ENCODE measurements around the gene UBL5.
"Not testable (repeated sequence)": the region's sequence is repeated elsewhere in the genome, so short reads cannot be mapped to it uniquely, and the experiment has no call there.

UBL5 gene

GRCh38 chr19:9811139-9811538 is 16.6 kb upstream of the UBL5 start:
- DNase-seq (ENCODE audit: low read depth): no peak

- no peak for DNase-seq (ENCODE audit: low read depth)
Observed at GRCh38 chr19:9818175-9818733, 9.5 kb upstream of the UBL5 start.

DNA sequence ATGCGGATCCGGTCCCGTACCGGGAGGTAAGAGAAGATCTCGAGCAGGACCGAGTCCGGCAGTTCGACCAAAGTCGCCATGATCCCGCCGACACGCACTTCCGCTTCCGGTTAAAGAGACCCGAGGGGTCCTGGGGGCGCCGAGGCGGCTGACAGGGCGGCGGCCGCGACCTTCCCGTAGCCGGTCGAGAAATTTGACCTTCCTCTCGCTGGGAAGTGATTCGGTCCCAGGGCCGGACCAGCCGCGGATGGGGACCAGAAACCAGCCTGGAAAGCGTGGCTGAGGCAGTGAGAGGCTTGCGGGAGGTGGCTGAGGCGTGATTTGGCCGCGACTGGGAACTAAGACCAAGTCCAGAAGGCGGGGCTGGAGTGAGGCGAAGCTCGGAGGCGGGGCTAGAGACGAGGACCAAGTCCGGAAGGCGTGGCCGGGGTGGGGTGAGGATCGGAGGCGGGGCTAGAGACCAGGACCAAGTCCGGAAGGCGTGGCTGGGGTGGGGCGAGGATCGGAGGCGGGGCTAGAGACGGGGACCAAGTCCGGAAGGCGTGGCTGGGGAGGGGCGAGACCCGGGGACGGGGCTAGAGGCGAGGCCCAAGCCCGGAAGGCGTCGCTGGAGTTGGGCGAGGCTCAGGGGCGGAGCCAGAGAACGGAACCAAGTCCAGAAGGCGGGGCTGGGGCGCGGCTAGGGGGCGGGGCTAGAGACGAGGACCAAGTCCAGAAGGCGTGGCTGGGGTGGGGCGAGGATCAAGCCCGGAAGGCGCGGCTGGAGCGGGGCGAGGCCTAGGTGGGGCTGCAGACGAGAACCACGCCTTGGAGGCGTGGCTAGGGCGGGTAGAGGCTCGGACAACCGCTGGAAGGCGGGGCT is 8.8 kb upstream of the UBL5 start, which contains the start of gene FBXL12:
FBXL12 (minus strand) TSS at position 346 of the 862 bp plus-strand sequence; CDS start at position 80, 266 bp downstream.
- DNase-seq (ENCODE audit: low read depth): peak; percentile 100

DNA sequence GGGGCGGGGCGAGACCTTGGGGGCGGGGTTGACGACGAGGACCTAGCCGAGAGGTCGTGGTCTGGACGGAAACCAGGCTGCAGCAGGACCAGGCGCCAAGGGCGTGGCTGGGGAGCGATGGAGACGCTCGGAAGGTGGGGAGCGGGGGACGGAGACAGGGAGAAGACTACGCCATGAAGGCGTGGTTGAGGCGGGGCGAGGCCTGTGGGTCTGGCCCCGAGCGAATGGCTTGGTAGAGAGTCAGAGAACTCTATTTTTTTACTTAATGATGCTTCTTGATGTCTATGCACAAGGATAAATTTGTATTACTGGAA is 8.2 kb upstream of the UBL5 start:
- DNase-seq (ENCODE audit: low read depth): no peak

DNA sequence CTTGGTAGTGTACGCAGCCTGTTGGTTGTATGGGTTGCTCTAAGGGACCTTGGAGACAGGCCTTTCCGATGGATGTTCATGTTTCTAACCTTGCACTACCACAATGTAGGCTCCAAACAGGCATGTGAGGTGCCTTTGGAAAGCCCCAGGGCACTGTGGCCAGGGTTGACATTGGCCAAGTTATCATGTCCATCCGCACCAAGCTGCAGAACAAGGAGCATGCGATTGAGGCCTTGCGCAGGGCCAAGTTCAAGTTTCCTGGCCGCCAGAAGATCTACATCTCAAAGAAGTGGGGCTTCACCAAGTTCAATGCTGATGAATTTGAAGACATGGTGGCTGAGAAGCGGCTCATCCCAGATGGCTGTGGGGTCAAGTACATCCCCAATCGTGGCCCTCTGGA is 7.7 kb upstream of the UBL5 start:
- not testable (repeated sequence) for DNase-seq (ENCODE audit: low read depth)

- no peak for DNase-seq (ENCODE audit: low read depth)
Observed at GRCh38 chr19:9823816-9824215, 3.9 kb upstream of the UBL5 start.

DNA sequence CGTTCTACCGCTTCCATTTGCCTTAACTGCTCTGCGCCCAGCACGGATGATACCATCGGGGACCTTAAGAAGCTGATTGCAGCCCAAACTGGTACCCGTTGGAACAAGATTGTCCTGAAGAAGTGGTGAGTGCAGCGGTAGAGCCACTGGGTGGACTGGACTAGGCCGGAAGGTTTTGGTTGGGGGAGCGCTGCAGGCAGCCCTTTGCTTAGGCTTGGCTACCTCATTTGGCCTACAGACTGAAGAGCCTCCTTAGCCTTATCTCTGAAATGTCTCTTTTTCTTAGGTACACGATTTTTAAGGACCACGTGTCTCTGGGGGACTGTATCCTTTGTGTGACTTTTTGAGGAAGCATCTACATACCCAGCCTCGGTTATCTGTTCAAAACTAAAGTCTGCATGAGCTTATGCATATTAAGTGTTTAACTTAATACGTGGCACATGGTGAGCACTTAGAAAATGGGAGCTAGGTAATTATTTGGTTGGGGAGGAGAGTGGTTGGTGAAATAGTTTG is 889 bp downstream of the UBL5 start:
- DNase-seq (ENCODE audit: low read depth): no peak

GRCh38 chr19:9834307-9834725 is 6.6 kb downstream of the UBL5 start:
- DNase-seq (ENCODE audit: low read depth): no peak

- DNase-seq (ENCODE audit: low read depth): peak; percentile 98
Observed at GRCh38 chr19:9834726-9835506, 7.2 kb downstream of the UBL5 start, which contains the start of gene PIN1. Gene PIN1 (plus strand): TSS chr19:9835318. CDS start chr19:9835345, 27 bp downstream.

DNA sequence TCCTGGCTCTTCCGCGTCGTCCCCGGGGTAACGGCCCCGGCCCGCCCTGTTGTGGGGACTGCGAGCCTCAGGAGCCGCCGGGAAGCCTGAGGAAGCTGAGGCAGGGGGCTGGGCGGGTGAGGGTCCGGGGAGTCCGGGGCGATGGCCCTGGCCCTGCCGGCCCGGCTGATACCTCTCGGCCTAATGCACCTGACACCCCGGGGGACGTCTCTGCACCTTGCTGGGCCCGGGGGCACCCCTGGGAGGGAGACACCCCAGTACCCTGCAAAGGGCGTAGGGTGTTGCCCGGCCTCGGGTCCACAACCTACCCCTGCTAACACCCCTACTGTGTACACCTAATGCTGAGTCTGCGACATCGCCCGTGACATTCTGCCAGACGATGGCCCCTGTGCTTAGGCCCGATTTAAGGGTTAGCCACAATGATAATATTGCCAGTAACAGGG is 7.8 kb downstream of the UBL5 start:
- DNase-seq (ENCODE audit: low read depth): no peak

DNA sequence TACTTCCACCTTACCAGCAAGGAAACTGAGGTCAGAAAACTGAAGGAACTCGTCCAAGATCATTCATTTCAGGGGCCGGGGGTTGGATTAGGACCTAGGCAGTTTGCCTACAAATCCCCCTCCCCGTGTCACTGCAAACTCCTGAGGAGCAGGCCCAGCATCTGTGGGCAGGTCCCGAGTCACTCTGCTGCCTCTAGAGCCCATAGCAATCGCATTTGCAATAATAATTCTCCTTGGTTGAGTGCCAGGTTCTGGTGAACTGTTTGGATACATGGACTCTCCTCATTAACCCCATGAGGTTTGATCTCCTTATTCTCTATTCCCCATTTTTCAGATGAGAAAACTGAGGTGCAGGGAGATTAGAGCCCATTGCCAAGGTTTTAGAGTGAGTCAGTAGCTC is 8.3 kb downstream of the UBL5 start:
- DNase-seq (ENCODE audit: low read depth): no peak

- DNase-seq (ENCODE audit: low read depth): no peak
Observed at GRCh38 chr19:9838324-9838723, 10.6 kb downstream of the UBL5 start.

DNA sequence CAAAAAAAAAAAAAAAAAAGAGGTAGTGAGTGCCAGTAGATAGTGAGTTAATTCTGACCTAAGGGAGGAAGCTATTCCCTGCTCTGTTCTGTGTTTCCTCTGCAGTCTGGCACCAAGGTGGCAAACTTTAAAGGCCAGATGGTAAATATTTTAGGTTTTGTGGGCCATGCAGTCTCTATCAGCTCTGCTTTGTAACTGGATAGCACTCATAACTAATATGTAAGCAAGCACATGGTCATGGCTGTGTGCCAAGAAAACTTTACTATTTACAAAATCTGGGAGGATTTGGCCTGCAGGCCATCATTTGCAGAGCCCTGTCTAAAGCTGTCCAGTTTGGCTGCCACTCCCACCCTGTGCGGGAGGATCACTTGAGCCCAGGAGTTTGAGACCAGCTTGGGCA is 11.7 kb downstream of the UBL5 start:
- no peak for DNase-seq (ENCODE audit: low read depth)

DNA sequence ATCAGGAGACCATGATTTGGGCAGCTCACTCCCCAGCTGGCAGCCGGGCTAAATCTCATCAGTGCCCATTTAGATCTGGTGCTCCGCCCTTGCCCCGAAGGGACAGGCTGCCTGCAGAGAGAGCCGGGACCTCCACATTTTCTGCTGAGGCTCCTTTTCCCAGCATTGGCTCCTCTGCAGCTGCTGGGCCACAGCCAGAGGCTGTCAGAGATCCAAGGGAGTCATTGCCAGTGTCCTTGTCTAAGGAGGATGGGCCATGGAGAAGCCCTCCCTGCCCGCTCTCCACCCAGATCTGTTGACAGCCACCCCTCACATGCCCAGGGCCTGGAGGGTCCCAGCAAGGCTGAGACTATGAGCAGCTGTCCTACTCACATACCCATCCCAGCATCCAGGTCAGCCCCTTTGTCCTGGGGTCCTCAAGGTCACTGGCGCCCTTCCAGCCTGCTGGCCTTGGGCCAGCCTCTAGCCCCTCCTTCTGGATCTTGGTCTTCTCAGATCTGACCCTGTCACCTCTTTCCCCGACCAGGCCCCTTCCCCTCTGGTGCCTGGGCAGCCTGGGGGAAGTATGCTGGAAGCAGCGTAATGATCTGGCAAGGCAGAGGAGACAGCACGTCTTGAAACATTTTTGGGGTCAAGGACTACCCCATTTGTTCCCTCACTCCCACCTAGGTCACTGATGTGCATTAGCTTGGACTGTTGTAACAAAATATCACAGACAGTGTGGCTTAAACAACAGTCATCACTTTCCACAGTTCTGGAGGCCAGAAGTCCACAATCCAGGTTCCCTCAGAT is 15.3 kb downstream of the UBL5 start:
- no peak for DNase-seq (ENCODE audit: low read depth)

GRCh38 chr19:9843626-9844273 is 16.0 kb downstream of the UBL5 start:
- DNase-seq (ENCODE audit: low read depth): not testable (repeated sequence)

DNA sequence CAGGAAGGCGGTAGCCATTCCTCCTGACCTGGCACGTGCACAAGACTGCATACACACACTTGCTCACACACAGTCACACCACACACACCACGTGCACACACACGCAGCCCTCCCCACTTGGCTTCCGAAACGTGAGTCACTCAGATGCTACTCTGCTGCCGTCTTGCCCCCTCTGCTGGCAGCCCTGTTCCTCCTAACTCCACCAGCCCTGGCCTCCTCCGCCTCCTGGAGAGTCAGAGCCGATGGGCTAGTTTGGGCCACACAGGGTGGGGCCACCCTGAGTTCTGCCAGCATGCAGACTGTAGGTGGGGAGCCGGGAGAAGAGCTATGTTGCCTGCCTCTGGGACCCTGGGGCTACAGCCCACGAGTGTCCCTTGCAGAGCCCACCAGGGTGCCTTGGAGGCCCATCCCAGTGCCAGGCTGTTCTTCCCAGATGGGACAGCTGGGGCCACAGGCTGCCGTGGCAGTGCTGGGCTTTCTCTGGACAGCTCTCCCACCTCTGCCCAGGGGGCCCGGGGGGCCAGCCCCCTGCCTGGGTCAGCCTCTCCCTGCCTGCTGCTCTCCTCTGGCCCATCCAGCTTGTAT is 19.5 kb downstream of the UBL5 start:
- DNase-seq (ENCODE audit: low read depth): peak; percentile 58

DNA sequence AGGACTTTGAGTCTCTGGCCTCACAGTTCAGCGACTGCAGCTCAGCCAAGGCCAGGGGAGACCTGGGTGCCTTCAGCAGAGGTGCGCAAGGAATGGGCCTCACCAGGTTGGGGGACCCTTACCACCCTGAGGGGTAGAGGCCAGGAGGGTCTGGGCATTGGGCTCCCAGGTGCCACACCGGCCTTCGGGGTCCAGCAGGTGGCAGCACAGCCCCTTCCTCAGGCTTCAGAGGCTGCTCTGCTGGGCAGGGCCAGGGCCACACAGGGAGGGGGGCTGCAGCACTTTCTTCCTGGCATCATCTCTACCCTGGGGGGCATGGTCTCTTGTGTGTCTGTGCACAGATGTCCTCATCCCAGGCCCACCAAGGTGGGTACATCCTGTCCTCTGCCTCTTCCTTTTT is 20.3 kb downstream of the UBL5 start:
- no peak for DNase-seq (ENCODE audit: low read depth)

GRCh38 chr19:9848762-9849161 is 21.0 kb downstream of the UBL5 start:
- no peak for DNase-seq (ENCODE audit: low read depth)

GRCh38 chr19:9849791-9850190 is 22.1 kb downstream of the UBL5 start:
- DNase-seq (ENCODE audit: low read depth): no peak

- DNase-seq (ENCODE audit: low read depth): no peak
Observed at GRCh38 chr19:9850235-9850959, 22.7 kb downstream of the UBL5 start.

All from stimulated activated CD8-positive, alpha-beta memory T cell treated with anti-CD3 and anti-CD28 coated beads, Interleukin-4, amount 100 ng/mL, for 24 hours (primary cell).